ENCODE results near the gene BIRC2. TPM values are rescaled to one million over a fixed set of nuclear protein-coding genes. Genes with fewer than 3 reads are reported as not detected.

BIRC2 gene
- total and polyA plus RNA-seq, 2 experiments from 2014 or later = 15.3 to 25.2 TPM

GRCh38 chr11:102406099-102406498 is 59.1 kb downstream of the BIRC2 start (continued):
- TF ChIP-seq CTCF (conservative IDR thresholded peaks at IDR 0.05; ENCODE audit: low read depth in 2 of 2) (no peak), POLR2AphosphoS5 (IDR thresholded peaks at IDR 0.05; ENCODE audit: low read depth) (no peak)

- H3K27me3 Mint-ChIP-seq (ENCODE audit: insufficient read depth, low read depth, poor library complexity) = peaks cover 5% of the 10 kb centered on the region
- Histone ChIP-seq H3F3A (replicated peaks; ENCODE audit: low read depth) (no peaks in the 10 kb centered on the region), H3K9me2 (ENCODE audit: insufficient read depth) (no peaks in the 10 kb centered on the region), H3K27ac (ENCODE audit: low read depth) (no peak overlapping the region), H2AFZ (no peak overlapping the region), H3K4me2 (no peak overlapping the region), H3K4me1 (ENCODE audit: insufficient read depth) (0 out of 2 replicates have a peak, but pooled peaks cover 6% of the 10 kb centered on the region), H3K79me2 (replicated peaks; ENCODE audit: insufficient read depth) (peaks cover 31% of the 10 kb centered on the region), H4K20me1 (replicated peaks; ENCODE audit: insufficient read depth) (peaks cover 8% of the 10 kb centered on the region; the same call in 1 of the 2 replicates), H3K36me3 (ENCODE audit: insufficient read depth) (no peaks in the 10 kb centered on the region), H3K4me3 (no peak overlapping the region), H3K27me3 (ENCODE audit: insufficient read depth) (no peaks in the 10 kb centered on the region)
- peaks cover 5% of the 10 kb centered on the region; the same call in 1 of the 3 replicates for H3K36me3 Mint-ChIP-seq (ENCODE audit: low read depth)
- peaks cover 2% of the 10 kb centered on the region for H3K4me1 Mint-ChIP-seq
- no peak overlapping the region for H3K4me3 Mint-ChIP-seq
- H3K27ac Mint-ChIP-seq = no peak overlapping the region
- no peaks in the 10 kb centered on the region for H3K9me3 Mint-ChIP-seq
- ATAC-seq (no peak), DNase-seq (ENCODE audit: low spot score) (no peak)
- TF ChIP-seq NANOG (IDR thresholded peaks at IDR 0.05; ENCODE audit: borderline replicate concordance) (no peak), EZH2 (IDR thresholded peaks at IDR 0.05; ENCODE audit: low read depth, unreplicated experiment) (no peak), CTCF (conservative IDR thresholded peaks at IDR 0.05; ENCODE audit: low read depth in 2 of 2) (no peak), ZNF462 (CRISPR knock-in tag; IDR thresholded peaks at IDR 0.05) (no peak), EZH2phosphoT487 (IDR thresholded peaks at IDR 0.05; ENCODE audit: unreplicated experiment) (no peak), ZNF114 (CRISPR knock-in tag; IDR thresholded peaks at IDR 0.05) (no peak), CREB1 (CRISPR knock-in tag; IDR thresholded peaks at IDR 0.05; ENCODE audit: low read depth) (no peak), ZNF331 (CRISPR knock-in tag; IDR thresholded peaks at IDR 0.05; ENCODE audit: low read depth) (no peak), POLR2AphosphoS5 (IDR thresholded peaks at IDR 0.05; ENCODE audit: low read depth) (no peak), JUNB (IDR thresholded peaks at IDR 0.05; ENCODE audit: unreplicated experiment) (no peak), STAT1 (IDR thresholded peaks at IDR 0.05; ENCODE audit: unreplicated experiment) (no peak)
- TF ChIP-seq, protein P1, sequence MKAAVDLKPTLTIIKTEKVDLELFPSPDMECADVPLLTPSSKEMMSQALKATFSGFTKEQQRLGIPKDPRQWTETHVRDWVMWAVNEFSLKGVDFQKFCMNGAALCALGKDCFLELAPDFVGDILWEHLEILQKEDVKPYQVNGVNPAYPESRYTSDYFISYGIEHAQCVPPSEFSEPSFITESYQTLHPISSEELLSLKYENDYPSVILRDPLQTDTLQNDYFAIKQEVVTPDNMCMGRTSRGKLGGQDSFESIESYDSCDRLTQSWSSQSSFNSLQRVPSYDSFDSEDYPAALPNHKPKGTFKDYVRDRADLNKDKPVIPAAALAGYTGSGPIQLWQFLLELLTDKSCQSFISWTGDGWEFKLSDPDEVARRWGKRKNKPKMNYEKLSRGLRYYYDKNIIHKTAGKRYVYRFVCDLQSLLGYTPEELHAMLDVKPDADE (IDR thresholded peaks at IDR 0.05) = no peak
Measured at GRCh38 chr11:102407901-102408300, 60.9 kb downstream of the BIRC2 start.

Measured in GM23338 (cell line).